ENCODE results near the gene SHC1. TPM values are rescaled to one million over a fixed set of nuclear protein-coding genes. Genes with fewer than 3 reads are reported as not detected.
A peak's percentile ranks its signal among the peaks of the same experiment; 100 is the strongest.

Gene SHC1
- total RNA-seq, 2 donors from 2014 or later: 98.3 to 104 TPM

DNA sequence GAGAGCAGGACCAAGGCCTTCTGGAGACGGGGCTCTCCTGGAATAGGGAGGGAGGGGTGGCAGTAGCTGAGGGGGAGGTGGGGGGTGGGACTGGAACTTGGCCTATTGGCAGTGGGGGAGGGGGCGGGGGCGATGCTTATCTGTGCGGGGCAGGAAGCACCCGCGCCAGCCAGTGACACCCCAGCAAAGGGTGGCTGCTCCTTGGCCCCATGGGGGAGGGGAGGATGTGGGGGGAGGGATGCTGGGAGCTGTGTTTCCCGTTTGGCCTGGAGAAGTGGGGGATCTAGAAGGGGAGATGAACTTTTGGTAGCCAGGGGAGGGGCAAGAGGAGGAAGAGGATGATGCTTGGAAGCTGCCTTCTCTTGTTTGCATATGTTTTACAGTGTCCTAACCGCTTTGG lies 43.1 kb upstream of the SHC1 start:
- Histone ChIP-seq H3K27ac (peak overlapping the region; percentile 94), H3K4me3 (no peak overlapping the region), H3K9me3 (no peaks in the 10 kb centered on the region), H3K4me1 (peaks cover 51% of the 10 kb centered on the region), H3K9ac (ENCODE audit: low read depth in 2 of 2, low read length in 2 of 2) (peak overlapping the region in 1 of 2 donors; percentile 80), H3K27me3 (no peaks in the 10 kb centered on the region), H3K36me3 (peaks cover 13% of the 10 kb centered on the region)
- TF ChIP-seq, protein P1, sequence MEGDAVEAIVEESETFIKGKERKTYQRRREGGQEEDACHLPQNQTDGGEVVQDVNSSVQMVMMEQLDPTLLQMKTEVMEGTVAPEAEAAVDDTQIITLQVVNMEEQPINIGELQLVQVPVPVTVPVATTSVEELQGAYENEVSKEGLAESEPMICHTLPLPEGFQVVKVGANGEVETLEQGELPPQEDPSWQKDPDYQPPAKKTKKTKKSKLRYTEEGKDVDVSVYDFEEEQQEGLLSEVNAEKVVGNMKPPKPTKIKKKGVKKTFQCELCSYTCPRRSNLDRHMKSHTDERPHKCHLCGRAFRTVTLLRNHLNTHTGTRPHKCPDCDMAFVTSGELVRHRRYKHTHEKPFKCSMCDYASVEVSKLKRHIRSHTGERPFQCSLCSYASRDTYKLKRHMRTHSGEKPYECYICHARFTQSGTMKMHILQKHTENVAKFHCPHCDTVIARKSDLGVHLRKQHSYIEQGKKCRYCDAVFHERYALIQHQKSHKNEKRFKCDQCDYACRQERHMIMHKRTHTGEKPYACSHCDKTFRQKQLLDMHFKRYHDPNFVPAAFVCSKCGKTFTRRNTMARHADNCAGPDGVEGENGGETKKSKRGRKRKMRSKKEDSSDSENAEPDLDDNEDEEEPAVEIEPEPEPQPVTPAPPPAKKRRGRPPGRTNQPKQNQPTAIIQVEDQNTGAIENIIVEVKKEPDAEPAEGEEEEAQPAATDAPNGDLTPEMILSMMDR (IDR thresholded peaks at IDR 0.05): no peak
- intact Hi-C loops (cut with DNase I): no loop called here
- DNase-seq: peak; percentile 38

- intact Hi-C loops (cut with DNase I): no loop called here
- H3K9me3 ChIP-seq: no peaks in the 10 kb centered on the region
- H3K27me3 ChIP-seq: no peaks in the 10 kb centered on the region
- no peak for DNase-seq
- peak overlapping the region in 1 of 2 donors; percentile 80 for H3K9ac ChIP-seq (ENCODE audit: low read depth in 2 of 2, low read length in 2 of 2)
- TF ChIP-seq, protein P1 (IDR thresholded peaks at IDR 0.05): no peak
- no peak overlapping the region for H3K4me3 ChIP-seq
- H3K27ac ChIP-seq: peak overlapping the region; percentile 94
- peaks cover 52% of the 10 kb centered on the region for H3K4me1 ChIP-seq
- peaks cover 13% of the 10 kb centered on the region for H3K36me3 ChIP-seq
These were observed 42.4 kb upstream of the SHC1 start for GRCh38 chr1:155012776-155013602.

GRCh38 chr1:155012026-155012546 lies 41.5 kb upstream of the SHC1 start:
- peaks cover 53% of the 10 kb centered on the region for H3K4me1 ChIP-seq
- no peak overlapping the region for H3K4me3 ChIP-seq
- peaks cover 13% of the 10 kb centered on the region for H3K36me3 ChIP-seq
- intact Hi-C loops (cut with DNase I): no loop called here
- TF ChIP-seq, protein P1 (IDR thresholded peaks at IDR 0.05): no peak
- H3K9me3 ChIP-seq: no peaks in the 10 kb centered on the region
- peak overlapping the region in 1 of 2 donors; percentile 80 for H3K9ac ChIP-seq (ENCODE audit: low read depth in 2 of 2, low read length in 2 of 2)
- no peaks in the 10 kb centered on the region for H3K27me3 ChIP-seq
- DNase-seq: peak; percentile 92
- H3K27ac ChIP-seq: peak overlapping the region; percentile 94

GRCh38 chr1:155011437-155012025 lies 41.0 kb upstream of the SHC1 start:
- no peak for DNase-seq
- Histone ChIP-seq H3K27me3 (no peaks in the 10 kb centered on the region), H3K36me3 (peaks cover 13% of the 10 kb centered on the region), H3K4me1 (peaks cover 49% of the 10 kb centered on the region), H3K4me3 (no peak overlapping the region), H3K9ac (ENCODE audit: low read depth in 2 of 2, low read length in 2 of 2) (peak overlapping the region; percentile 44 to 100), H3K9me3 (no peaks in the 10 kb centered on the region), H3K27ac (peak overlapping the region; percentile 94)
- TF ChIP-seq, protein P1 (IDR thresholded peaks at IDR 0.05): no peak
- intact Hi-C loops (cut with DNase I): no loop called here

GRCh38 chr1:155011004-155011416 lies 40.5 kb upstream of the SHC1 start:
- Histone ChIP-seq H3K36me3 (peaks cover 13% of the 10 kb centered on the region), H3K9ac (ENCODE audit: low read depth in 2 of 2, low read length in 2 of 2) (peak overlapping the region; percentile 44 to 100), H3K4me1 (peaks cover 51% of the 10 kb centered on the region), H3K4me3 (no peak overlapping the region), H3K9me3 (no peaks in the 10 kb centered on the region), H3K27me3 (no peaks in the 10 kb centered on the region), H3K27ac (peak overlapping the region; percentile 94)
- intact Hi-C loops (cut with DNase I): no loop called here
- DNase-seq: no peak
- TF ChIP-seq, protein P1 (IDR thresholded peaks at IDR 0.05): no peak

All from colonic mucosa (tissue), 4 donors.